Smooth muscle cell of the brain vasculature (primary cell): ENCODE measurements around the gene GNPNAT1.

Experiments used
- DNase-seq: peaks from one replicate; pipeline ENCODE4 v3.0.0-alpha.2; 2012; ENCODE audit warnings: low read depth, low spot score

GNPNAT1 gene

DNA sequence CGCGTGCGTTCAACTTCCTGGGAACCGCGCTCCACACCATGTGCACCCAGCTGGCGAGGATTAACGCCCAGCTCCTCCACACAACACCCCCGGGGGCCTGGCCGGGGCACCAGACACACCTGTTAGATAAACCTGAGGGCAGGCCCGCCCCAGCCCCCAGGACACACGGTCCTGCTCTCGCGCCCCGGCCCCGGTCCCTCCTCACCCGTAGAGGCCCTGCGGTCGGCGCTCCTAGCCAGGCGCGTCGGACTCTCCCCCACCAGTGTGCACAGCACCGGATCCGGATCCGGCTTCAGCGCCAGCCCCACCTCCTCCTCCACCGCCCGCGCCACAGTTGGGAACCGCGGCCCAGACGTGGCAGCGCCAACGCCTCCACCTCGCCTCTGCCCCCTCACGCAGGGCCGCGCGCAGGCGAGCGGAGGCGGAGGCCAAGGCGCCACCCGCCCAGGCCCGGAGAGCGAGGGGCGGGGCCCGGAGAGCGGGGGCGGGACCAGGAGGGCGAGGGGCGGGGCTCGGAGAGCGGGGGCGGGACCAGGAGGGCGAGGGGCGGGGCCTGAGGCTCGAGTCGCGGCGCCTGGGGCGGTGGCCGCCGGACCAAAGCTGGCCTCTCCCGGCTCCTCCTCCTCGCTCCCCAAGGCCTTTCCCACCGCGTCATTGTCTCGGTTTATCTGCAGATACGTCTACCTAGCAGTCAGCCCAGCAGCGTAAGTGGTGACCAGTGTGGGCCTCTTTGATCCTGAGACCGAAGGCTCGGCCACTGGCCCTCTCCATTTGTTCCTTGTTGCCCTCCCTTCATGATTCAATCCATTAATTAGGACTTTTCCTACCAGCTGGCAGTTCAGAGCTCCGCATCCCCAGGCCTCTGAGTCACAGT, at the start of gene GNPNAT1:
Gene GNPNAT1 (minus strand): TSS at position 385 of the 874 bp plus-strand sequence. CDS start 6,957 bp downstream, outside the sequence.
- DNase-seq = peak; percentile 72

DNA sequence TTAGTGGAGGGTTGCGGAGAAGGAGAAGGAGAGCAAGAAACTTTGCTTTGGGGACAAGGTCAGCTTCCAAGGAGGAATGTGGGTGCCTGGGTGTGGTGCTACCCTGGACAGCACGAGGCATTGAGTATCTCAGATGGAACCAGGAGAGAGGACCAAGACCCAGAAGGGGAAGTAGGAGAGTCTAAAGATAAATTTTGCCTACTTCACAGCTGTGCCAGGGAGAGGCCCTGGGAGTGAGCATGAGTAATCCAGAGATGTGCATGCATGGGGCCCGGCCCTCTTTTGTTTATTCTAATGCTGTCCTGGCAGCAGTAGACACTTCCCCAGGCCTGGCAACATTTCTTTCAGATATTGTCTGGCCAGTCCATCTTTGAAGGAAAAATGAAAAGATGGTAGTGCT, 49.5 kb upstream of the GNPNAT1 start:
- DNase-seq = no peak

DNA sequence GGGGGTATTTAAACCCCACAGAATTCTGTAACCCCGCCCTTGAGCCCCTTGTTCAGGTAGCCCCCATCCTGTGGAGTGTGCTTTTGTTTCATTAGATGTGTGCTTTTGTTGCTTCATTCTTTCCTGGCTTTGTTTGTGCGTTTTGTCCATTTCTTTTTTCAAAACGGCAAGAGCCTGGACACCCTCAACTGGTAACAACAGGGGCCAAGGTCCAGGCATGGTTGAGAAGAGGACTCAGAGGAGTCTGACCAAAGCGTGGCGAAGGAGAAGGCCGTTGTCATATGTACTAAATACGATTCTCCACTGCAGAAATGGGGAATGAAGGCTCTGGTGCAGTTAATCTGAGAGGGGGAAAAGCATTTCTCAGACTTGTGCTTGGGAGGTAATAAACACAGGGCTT, 46.0 kb upstream of the GNPNAT1 start:
- DNase-seq = no peak

DNA sequence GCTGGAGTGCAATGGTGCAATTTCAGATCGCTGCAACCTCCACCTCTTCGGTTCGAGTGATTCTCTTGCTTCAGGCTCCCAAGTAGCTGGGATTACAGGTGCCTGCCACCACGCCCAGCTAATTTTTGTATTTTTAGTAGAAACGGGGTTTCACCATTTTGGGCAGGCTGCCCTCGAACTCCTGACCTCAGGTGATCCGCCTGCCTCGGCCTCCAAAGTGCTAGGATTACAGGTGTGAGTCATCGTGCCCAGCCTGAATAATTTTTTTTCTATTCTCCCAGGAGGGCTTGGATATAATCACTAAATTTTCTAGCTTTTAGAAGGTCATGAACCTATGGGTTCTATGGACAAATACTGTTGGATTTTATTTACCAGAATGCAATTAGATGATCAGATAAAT, 44.7 kb upstream of the GNPNAT1 start:
- DNase-seq = no peak

DNA sequence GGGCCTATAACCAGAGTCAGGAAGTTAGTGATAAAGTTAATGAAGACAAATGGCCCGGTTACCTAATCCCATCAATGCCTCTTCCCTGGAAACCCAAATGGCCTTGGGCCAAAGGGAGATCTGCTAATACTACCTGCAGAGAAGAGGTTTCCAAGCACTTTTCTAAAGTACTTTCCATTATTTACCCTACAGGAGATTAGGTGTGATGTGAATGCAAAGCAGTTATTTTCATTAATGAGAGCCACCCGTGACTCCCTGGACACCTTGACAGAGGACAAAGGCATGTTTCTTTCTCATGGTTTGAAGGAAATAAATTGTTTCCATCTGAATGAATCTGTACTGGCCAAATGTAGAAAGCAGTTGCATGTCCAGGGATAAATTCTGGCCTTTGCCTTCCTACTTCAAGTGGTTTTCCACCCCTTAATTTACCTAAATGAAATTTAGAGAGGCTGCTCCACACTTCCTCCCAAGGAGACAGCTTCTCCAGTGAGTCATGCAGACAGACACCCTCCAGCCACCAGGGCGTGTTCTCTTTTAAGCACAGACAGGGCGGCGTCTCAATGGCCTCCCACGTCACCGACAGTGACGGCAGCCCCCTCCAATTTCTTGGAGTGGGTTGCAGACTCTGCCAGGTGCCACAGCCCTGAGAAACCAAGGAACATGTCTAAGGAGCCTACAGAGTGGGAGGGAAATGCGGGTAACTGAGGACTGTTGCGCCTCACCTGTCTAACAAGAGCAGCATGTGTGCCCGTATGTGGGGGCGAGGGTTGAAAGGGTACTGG, 43.9 kb upstream of the GNPNAT1 start:
- no peak for DNase-seq

DNA sequence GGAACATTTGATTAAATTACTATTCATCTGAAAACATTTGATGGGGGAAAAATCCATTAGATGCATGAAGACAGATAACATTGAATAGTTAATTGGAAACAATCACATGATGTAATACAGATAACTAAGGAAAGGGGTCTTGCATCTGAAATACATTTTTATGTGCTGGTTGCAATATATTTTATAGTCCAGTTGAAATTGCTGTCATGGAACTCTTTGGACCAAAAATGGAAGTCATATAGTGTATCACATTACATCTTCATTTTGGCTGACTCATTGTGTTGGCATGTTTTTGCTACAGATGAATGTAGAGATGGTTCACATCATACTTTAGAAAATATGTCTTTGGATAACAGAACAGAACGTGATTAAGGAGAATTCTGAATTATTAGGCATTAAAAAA, 43.0 kb upstream of the GNPNAT1 start:
- DNase-seq = peak; percentile 61

DNA sequence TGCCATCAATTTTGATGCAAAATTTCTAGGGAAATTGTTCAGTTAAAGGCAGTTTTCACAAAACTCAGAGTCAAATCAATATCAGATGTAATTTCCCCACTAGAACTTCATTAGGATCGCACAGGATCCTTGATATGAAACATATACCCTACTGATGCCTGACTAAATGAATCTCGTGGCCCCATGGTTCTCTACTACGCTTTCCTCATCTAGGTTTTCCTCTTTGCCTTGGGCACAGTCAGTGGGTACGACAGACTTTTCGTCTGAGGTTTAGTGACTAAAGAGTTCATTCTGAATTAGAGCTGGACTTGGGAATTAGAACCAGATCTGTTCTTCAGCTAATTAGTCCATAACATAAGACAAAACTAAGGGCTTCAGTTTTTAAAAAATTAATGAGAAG, 42.5 kb upstream of the GNPNAT1 start:
- DNase-seq = no peak

DNA sequence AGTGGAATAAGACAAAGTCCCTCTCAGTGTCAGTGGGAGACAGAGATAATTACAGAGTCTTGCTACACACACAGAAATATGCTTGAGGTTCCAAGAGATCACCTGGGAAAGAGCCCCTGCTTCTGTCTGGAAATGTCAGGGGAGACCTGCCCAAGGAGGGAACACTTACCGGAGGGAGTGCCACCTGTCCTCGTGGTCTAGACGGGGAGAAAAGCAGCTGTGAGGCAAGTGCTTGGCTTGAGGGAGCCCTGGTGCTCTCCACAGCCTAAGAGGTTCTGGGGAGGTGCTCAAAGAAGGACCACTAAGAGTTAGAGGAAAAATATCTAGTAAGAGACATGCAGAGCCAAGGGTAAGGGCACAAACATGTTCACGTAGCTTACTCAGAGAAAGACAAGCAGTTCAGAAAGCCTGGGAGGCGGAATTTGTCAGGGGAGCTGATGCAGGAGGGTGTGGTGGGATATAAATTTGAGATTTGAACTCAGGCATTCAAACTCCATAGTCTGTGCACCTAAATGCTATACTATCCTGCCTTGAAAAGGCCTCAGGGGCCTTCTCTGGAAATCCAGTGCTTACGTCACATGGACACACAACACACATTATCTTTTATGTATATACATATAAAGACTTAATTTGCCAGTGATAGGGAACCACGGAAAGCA, 38.2 kb upstream of the GNPNAT1 start:
- DNase-seq = no peak

DNA sequence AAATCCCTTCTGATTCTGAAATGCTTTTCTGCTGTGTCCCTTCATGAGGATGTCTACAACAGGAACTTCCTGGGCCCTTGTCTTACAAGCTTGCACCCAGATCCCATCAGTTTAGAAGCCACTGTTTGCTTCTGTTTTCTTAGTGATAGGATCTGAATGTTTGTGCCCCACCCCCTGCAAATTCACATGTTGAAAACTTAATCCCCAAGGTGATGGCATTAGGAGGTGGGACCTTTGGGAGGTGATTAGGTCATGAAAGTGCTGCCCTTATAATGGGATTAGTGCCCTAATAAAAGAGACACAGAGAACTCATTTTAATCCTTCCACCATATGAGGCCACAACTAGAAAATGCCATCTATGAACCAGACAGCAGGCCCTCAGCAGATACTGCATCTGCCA, 36.0 kb upstream of the GNPNAT1 start:
- no peak for DNase-seq

DNA sequence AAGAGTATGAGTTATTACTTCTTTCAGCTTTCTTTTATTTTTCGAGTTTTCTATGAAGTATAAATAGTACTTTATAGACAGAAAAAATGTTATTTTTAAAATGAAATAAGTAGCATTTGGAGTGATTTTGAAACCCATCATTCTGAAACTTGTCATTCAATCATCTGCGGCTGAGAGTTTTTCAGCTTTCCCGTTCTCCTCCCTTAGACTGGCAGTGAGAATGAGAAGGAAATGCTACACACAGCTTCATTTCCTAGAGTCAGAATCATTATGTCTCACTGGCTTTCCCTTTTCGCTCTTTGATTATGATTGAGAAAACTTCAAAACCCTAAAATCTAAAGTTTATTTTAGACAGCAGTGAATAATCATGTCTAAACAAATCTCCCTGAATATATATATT, 33.7 kb upstream of the GNPNAT1 start:
- no peak for DNase-seq

DNA sequence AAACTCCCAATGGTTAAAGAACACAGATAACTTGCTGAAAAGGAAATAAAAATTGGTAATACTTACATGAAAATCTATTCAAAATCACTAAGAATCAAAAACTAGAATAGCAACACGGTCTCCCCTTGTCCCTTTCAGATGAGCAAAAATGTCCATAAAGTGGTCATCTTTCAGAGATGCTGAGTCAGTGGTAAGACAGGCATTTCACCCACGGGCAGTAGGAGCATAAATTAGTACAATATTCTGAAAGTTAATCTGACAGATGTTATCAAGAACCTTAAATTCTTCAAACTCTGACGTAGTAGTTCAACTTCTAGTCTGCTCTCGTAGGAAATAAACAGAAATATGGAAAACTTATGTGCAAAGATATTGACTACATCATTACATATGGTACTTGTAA, 33.1 kb upstream of the GNPNAT1 start:
- DNase-seq = no peak

DNA sequence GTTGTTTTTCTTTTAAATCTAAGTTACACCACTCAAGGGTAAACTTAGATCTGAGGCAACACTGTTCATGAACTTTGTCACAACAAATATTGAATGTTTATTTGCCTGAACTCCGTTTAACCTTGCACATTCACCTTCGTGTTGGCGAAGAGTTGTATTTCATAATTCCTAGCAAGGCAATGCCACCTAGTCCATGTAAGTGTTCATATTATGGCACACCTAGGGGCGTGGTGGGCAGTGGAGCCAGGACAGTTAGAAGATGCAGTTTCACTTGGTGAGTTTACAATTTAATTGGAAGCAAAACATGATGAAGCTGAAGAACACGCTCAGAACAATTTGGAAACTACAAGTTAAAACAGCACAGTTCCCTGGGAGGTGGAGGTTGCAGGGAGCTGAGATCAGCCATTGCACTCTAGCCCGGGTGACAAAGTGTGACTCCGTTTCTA, 30.4 kb upstream of the GNPNAT1 start:
- no peak for DNase-seq

DNA sequence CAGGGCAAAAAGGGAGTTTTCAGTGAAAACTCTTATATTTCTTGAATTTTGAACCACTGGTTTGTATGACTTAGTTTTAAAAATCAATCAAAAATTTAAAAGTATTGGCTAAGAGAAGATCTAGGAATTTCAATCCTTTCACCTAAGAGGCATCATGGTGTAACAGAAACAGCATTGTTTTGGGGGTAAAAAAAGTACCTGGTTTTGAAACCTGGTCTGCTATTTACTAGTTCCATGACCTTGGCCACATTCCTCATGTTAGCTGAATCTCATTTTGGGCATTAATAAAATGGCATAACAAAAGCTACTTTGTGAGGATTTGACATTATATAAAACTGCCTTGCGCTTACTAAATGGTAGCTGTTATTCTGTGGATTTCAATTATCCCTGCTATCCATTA, 16.7 kb upstream of the GNPNAT1 start:
- DNase-seq = no peak

DNA sequence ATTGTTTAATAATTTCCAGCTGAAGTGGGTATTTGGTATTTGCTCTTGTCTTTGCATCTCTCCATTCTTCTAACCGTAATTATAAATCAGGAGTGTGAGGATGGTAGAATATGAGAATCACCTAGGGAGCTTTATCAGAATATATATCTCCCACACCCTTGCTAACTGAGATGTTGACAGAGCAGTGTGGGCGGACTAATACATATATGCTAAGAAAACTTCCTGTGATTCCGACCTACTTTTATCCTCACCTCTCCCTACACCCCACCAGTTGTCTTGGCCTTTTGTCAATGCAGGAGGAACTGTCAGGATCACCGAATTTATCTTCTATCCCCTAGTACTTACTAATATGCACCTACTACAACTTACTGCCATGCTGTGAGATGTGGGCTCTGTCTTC, 14.7 kb upstream of the GNPNAT1 start:
- DNase-seq = no peak

DNA sequence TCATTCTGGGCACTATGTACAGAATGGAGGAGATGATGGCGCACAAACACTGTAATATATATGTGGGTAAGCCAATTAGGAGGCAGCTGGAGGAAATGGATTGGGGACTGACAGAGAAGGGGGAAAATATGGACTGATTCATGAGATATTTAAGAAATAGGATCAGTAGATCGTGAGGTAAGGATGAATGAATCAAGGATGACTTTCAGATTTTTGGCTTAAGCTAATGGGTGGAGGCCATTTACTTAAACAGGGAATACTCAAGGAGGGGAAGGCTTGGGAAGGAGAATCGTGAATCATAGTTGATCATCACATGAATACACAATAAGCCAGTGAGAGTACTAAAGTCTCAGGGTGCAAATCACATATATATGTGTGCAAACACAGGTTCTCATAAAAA, 11.2 kb upstream of the GNPNAT1 start:
- no peak for DNase-seq

DNA sequence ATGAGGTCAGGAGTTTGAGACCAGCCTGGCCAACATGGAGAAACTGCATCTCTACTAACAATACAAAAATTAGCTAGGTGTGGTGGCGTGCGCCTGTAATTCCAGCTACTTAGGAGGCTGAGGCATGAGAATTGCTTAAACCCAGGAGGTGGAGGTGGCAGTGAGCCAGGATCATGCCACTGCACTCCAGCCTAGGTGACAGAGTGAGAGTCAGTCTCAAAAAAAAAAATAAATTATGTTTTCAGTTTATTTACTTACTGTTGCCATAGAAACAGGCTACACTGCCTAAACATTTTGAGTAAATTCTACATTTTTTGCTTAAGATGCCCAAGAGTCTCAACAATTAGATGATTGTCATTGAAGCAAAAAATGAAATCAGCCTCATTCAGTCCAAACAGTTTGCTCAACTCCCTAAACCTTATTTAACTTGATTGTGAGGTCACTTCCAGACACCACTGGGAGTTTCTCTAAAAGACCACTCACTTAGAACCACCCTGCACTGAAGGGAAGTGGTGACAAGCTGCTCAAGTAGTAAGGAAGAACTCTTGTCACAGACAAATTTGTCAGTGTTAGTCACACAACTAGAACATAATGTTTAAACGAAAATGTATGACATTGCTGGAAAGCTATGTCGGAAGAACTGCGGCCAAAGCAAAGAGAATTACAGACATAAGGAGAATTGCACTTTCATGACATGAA, 9.8 kb upstream of the GNPNAT1 start:
- DNase-seq = no peak

DNA sequence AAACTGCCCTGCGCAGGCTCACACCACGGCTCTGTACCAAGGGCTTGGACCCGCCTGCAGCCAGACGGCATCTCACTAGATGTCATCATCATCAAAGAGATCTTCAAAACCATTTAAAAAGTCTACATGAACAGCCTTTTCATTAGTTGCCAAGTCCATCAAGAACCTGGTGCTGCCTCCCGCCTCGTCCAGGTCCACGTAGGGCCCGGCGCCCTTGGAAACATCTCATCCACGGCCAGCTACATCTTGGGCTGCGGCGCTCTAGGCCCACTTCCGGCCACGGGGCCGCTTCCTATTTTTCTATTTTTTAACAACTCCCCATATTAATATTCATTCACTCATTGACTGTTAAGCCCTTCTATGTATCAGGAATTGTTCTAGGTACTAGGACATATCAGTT, 7.4 kb upstream of the GNPNAT1 start:
- no peak for DNase-seq

DNA sequence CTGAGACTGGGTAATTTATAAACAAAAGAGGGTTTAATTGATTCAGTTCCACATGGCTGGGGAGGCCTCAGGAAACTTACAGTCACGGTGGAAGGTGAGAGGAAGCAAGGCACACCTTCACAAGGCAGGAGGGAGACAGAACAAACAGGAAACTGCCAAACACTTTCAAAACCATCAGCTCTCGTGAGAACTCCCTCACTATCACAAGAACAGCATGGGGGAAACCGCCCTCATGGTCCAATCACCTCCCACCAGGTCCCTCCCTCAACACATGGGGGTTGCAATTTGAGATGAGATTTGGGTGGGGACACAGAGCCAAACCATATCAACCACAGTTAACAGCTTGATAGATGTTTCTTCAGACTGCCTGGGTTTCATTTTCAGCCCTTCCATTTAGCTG, 6.2 kb upstream of the GNPNAT1 start:
- DNase-seq = no peak

DNA sequence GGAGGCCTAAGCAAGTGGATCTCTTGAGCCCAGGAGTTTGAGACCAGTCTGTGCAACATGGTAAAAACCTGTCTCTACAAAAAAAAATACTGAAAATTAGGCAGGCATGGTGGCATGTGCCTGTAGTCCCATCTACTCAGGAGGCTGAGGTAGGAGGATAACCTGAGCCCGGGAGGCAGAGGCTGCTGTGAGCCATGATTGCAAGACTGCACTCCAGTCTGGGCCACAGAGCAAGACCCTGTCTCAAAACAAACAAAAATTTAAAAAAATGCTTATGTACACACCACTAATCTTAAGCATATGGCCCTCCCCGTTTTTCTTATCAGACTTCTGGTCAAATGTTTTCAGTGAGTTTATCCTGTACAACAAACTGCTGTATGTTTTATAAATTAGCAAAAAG, 1.7 kb upstream of the GNPNAT1 start:
- DNase-seq = no peak

DNA sequence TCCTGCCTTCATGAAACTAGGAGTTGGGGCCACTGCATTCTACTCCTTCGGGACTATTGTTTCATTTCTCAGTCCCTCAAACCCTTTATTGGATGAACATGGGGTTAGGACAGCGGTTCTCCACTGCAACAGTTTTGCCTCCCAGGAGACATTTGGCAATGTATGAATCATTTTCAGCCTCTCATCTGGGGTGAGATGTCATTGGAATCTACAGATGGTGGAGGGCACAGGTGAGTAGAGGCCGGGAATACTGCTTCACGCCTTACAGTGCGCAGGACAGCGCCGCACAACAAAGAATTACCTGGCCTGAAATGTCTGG, 649 bp upstream of the GNPNAT1 start:
- DNase-seq = no peak

DNA sequence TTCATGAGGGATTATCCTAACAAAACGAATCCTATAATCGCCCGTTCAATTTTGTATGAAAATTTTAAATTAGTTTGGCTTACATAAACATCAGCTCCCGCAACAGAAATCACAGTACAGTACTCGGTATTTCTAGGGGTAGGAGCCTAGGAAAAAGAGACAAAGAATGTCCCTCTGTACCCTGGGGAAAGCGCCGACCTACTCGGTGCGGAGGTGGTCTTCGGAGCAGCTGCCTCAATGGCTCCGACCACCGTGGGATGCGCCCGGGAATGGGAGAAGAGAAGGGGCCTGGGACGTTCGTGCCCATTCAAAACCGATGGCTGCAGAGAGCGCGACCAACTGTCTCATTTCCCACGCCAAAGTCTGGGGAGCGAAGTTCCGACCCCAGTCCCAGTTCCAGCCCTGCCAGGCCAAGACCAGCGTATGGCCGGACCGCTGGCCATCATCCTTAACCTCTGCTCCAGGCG, 618 bp downstream of the GNPNAT1 start:
- no peak for DNase-seq
